Neural progenitor cell (in vitro differentiated cells): Measurements from ENCODE around the gene PDCL2. TPM values are rescaled to one million over a fixed set of nuclear protein-coding genes. Genes with fewer than 3 reads are reported as not detected.

Experiments
- DNase-seq: peaks from one replicate; pipeline ENCODE4 v3.0.0-alpha.2; 2016; ENCODE audit warnings: low spot score
- H2AFZ ChIP-seq: fragments of 200-600 bp; sonication (generic); replicated peaks from 2 replicates; pipeline ENCODE4 v1.6.1; 2016; ENCODE audit warnings: antibody characterized with exemption
- H3F3A ChIP-seq: fragments of 200-600 bp; sonication (generic); 2 replicates; pipeline ENCODE4 v1.6.1; 2016; ENCODE audit warnings: antibody characterized with exemption, low read depth
- H3K27ac ChIP-seq: fragments of 200-600 bp; sonication (generic); 2 replicates; pipeline ENCODE4 v1.5.1; 2016; ENCODE audit warnings: mild to moderate bottlenecking
- H3K27me3 ChIP-seq: fragments of 200-600 bp; sonication (generic); 2 replicates; pipeline ENCODE4 v1.6.1; 2016; ENCODE audit warnings: mild to moderate bottlenecking, moderate library complexity
- H3K36me3 ChIP-seq: fragments of 200-600 bp; sonication (generic); 2 replicates; pipeline ENCODE4 v1.5.1; 2016
- H3K4me1 ChIP-seq: fragments of 200-600 bp; sonication (generic); 2 replicates; pipeline ENCODE4 v1.6.1; 2016; ENCODE audit warnings: mixed run types
- H3K4me2 ChIP-seq: fragments of 200-600 bp; sonication (generic); 2 replicates; pipeline ENCODE4 v1.6.1; 2016
- H3K4me3 ChIP-seq: fragments of 200-600 bp; sonication (generic); 2 replicates; pipeline ENCODE4 v1.5.1; 2016
- H3K79me2 ChIP-seq: fragments of 200-600 bp; sonication (generic); 2 replicates; pipeline ENCODE4 v1.6.1; 2016; ENCODE audit warnings: low read depth
- H3K9ac ChIP-seq: fragments of 200-600 bp; sonication (generic); 2 replicates; pipeline ENCODE4 v1.6.1; 2016
- H3K9me3 ChIP-seq: fragments of 200-600 bp; sonication (generic); 2 replicates; pipeline ENCODE4 v1.5.1; 2016; ENCODE audit warnings: low read depth
- H4K20me1 ChIP-seq: fragments of 200-600 bp; sonication (generic); 2 replicates; pipeline ENCODE4 v1.6.1; 2016; ENCODE audit warnings: low read depth
- H3K27ac Mint-ChIP-seq: 3 replicates; pipeline ENCODE4 v1.8.0; 2021; ENCODE audit warnings: mixed read lengths
- H3K27me3 Mint-ChIP-seq: 2 replicates; pipeline ENCODE4 v1.8.0; 2022; ENCODE audit warnings: low read depth, mild to moderate bottlenecking, inconsistent platforms, moderate library complexity, mixed read lengths; ENCODE audit not compliant: insufficient read depth
- H3K36me3 Mint-ChIP-seq: 3 replicates; pipeline ENCODE4 v1.8.0; 2021; ENCODE audit warnings: mixed read lengths
- H3K4me1 Mint-ChIP-seq: 3 replicates; pipeline ENCODE4 v1.8.0; 2021; ENCODE audit warnings: mixed read lengths
- H3K4me3 Mint-ChIP-seq: 3 replicates; pipeline ENCODE4 v1.8.0; 2021; ENCODE audit warnings: mild to moderate bottlenecking, moderate library complexity, mixed read lengths
- H3K9me3 Mint-ChIP-seq: 3 replicates; pipeline ENCODE4 v1.8.0; 2020; ENCODE audit warnings: mixed read lengths
- CTCF ChIP-seq: fragments of 200-600 bp; sonication (generic); IDR thresholded peaks from 2 replicates; pipeline ENCODE4 v1.5.1; 2017; ENCODE audit warnings: antibody characterized with exemption, mild to moderate bottlenecking
- EZH2 ChIP-seq: fragments of 200-600 bp; sonication (generic); IDR thresholded peaks from 2 replicates; pipeline ENCODE4 v1.6.1; 2017; ENCODE audit warnings: antibody characterized with exemption, mild to moderate bottlenecking, moderate library complexity
- EZH2phosphoT487 ChIP-seq: fragments of 200-600 bp; sonication (generic); IDR thresholded peaks from 2 replicates; pipeline ENCODE4 v1.6.1; 2017; ENCODE audit warnings: antibody characterized with exemption
- total RNA-seq: library from RNA; depleted of rRNA; stranded (reverse); fragments of >200 nt; gene quantifications from 2 replicates; pipeline ENCODE4 v1.2.3, GENCODE V29; 2015; ENCODE audit warnings: low replicate concordance

The PDCL2 gene
- total RNA-seq, 1 donor from 2014 or later: not detected

DNA sequence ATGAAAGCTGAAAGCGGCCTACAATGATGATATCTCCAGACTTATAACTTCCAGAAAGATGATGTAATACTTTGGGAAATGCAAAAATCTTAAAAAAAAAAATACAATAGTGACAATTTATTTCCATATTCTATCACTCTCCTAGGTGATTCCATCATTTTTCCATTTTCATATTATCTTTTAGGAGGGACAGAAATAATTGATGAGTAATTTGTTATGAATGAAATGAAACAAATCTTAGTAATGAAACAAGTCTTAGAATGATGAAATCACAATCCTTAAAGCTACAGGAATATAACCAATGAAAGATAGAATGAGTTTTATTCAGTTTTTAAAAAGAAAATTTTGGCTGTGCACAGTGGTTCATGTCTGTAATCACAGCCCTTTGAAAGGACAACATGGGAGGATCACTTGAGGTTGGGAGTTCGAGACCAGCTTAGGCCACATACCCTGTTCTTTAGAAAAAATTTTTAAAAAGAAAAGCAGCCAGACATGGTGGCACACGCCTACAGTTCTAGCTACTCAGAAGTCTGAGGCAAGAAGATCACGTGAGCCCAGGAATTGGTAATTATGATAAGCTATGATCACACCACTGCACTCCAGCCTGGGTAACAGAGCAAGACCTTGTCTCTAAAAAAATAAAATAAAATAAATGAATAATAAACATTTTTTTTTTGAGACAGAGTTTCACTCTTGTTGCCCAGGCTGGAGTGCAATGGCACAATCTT is 67.0 kb downstream of the PDCL2 start:
- Histone ChIP-seq H3K27ac (no peak overlapping the region), H3K9me3 (peaks cover 3% of the 10 kb centered on the region), H3K4me1 (no peaks in the 10 kb centered on the region), H3K4me2 (no peak overlapping the region), H3F3A (no peaks in the 10 kb centered on the region), H4K20me1 (no peaks in the 10 kb centered on the region), H3K4me3 (no peak overlapping the region), H3K79me2 (peaks cover 87% of the 10 kb centered on the region), H3K36me3 (no peaks in the 10 kb centered on the region), H2AFZ (no peak overlapping the region), H3K9ac (no peak overlapping the region), H3K27me3 (no peaks in the 10 kb centered on the region)
- Mint-ChIP-seq H3K36me3 (peaks cover 31% of the 10 kb centered on the region), H3K27me3 (peaks cover 2% of the 10 kb centered on the region), H3K27ac (no peak overlapping the region), H3K4me3 (no peak overlapping the region), H3K4me1 (no peaks in the 10 kb centered on the region), H3K9me3 (peaks cover 31% of the 10 kb centered on the region)
- no peak for DNase-seq
- no peak for TF ChIP-seq EZH2

DNA sequence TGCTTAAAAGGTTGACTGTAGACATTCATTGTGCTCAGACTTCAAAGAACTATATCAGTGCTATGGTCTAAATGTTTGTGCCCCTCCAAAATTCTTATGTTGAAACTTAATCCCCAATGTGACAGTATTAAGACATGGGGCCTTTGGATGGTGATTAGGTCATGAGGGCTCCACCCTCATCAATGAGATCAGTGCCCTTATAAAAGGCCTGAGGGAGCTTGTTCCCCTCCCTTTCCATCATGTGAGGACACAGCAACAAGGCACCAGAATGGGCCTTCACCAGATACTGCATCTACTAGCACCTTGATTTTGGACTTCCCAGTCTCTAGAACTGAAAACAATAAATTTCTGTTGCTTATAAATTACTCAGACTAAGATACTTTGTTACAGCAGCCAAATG is 73.6 kb downstream of the PDCL2 start:
- H3K79me2 ChIP-seq: peaks cover 49% of the 10 kb centered on the region
- H3K4me3 Mint-ChIP-seq: no peak overlapping the region
- no peak for DNase-seq
- H3K4me1 Mint-ChIP-seq: no peaks in the 10 kb centered on the region
- no peaks in the 10 kb centered on the region for H3K9me3 ChIP-seq
- no peak for TF ChIP-seq EZH2
- TF ChIP-seq EZH2phosphoT487: no peak
- TF ChIP-seq CTCF: no peak
- H3K4me1 ChIP-seq: no peaks in the 10 kb centered on the region
- no peaks in the 10 kb centered on the region for H3K27me3 ChIP-seq
- H3F3A ChIP-seq: no peaks in the 10 kb centered on the region
- no peak overlapping the region for H2AFZ ChIP-seq
- H3K4me2 ChIP-seq: no peak overlapping the region
- H3K27me3 Mint-ChIP-seq: no peaks in the 10 kb centered on the region
- H3K36me3 Mint-ChIP-seq: peaks cover 27% of the 10 kb centered on the region
- no peaks in the 10 kb centered on the region for H3K36me3 ChIP-seq
- H3K27ac ChIP-seq: no peak overlapping the region
- H3K9me3 Mint-ChIP-seq: peaks cover 27% of the 10 kb centered on the region
- no peak overlapping the region for H3K4me3 ChIP-seq
- H3K9ac ChIP-seq: no peak overlapping the region
- H3K27ac Mint-ChIP-seq: no peak overlapping the region
- no peaks in the 10 kb centered on the region for H4K20me1 ChIP-seq

GRCh38 chr4:55517526-55518229 is 74.4 kb downstream of the PDCL2 start:
- Mint-ChIP-seq H3K4me3 (no peak overlapping the region), H3K4me1 (no peaks in the 10 kb centered on the region), H3K27ac (no peak overlapping the region), H3K9me3 (peaks cover 28% of the 10 kb centered on the region), H3K27me3 (no peaks in the 10 kb centered on the region), H3K36me3 (peaks cover 24% of the 10 kb centered on the region)
- Histone ChIP-seq H3F3A (no peaks in the 10 kb centered on the region), H3K79me2 (peaks cover 43% of the 10 kb centered on the region), H3K4me2 (no peak overlapping the region), H3K27ac (no peak overlapping the region), H3K4me3 (no peak overlapping the region), H3K27me3 (no peaks in the 10 kb centered on the region), H2AFZ (no peak overlapping the region), H3K36me3 (no peaks in the 10 kb centered on the region), H4K20me1 (no peaks in the 10 kb centered on the region), H3K4me1 (no peaks in the 10 kb centered on the region), H3K9me3 (no peaks in the 10 kb centered on the region), H3K9ac (no peak overlapping the region)
- no peak for DNase-seq
- TF ChIP-seq EZH2phosphoT487: no peak
- no peak for TF ChIP-seq EZH2
- TF ChIP-seq CTCF: no peak
